ENCODE data around the gene EIPR1.

GRCh38 chr2:3321825-3322224 is 55.8 kb downstream of the EIPR1 start:
- TF ChIP-seq CBX5 (CRISPR knock-in tag; IDR thresholded peaks at IDR 0.05; ENCODE audit: borderline replicate concordance) (no peak), ZFP36L2 (CRISPR knock-in tag; IDR thresholded peaks at IDR 0.05) (no peak), ZNF142 (CRISPR knock-in tag; IDR thresholded peaks at IDR 0.05) (no peak), SOX5 (CRISPR knock-in tag; IDR thresholded peaks at IDR 0.05; ENCODE audit: borderline replicate concordance) (no peak), KLF9 (CRISPR knock-in tag; IDR thresholded peaks at IDR 0.05; ENCODE audit: low read depth) (no peak), GZF1 (CRISPR knock-in tag; IDR thresholded peaks at IDR 0.05) (no peak), CTCF (CRISPR knock-in tag; IDR thresholded peaks at IDR 0.05) (no peak), ZBTB2 (CRISPR knock-in tag; IDR thresholded peaks at IDR 0.05; ENCODE audit: low read depth) (no peak), SUZ12 (IDR thresholded peaks at IDR 0.05; ENCODE audit: low read depth, low read length) (no peak), TCF7L2 (IDR thresholded peaks at IDR 0.05; ENCODE audit: low read depth, low read length) (no peak)

Measured in HepG2 (cell line).